HepG2 (cell line): Measurements from ENCODE around the gene YBX2. TPM values are rescaled to one million over a fixed set of nuclear protein-coding genes. Genes with fewer than 3 reads are reported as not detected.
A peak's percentile ranks its signal among the peaks of the same experiment; 100 is the strongest.

Source experiments
- ARNTL ChIP-seq: sonication (generic); formaldehyde crosslinking; IDR thresholded peaks from 2 replicates; pipeline ENCODE4 v1.4.0; 2020; ENCODE audit warnings: mild to moderate bottlenecking, missing genetic modification reagents
- DPF2 ChIP-seq: sonication (generic); formaldehyde crosslinking; IDR thresholded peaks from 2 replicates; pipeline ENCODE4 v1.4.0; 2020; ENCODE audit warnings: mild to moderate bottlenecking, low read depth, missing genetic modification reagents, borderline replicate concordance
- DR1 ChIP-seq: sonication (generic); formaldehyde crosslinking; IDR thresholded peaks from 2 replicates; pipeline ENCODE4 v1.8.0; 2021; ENCODE audit warnings: mild to moderate bottlenecking, missing genetic modification reagents, inconsistent platforms
- GTF3A ChIP-seq: sonication (generic); formaldehyde crosslinking; conservative IDR thresholded peaks from 2 replicates; pipeline ENCODE4 v1.4.0; 2020; ENCODE audit warnings: mild to moderate bottlenecking, missing genetic modification reagents
- IKZF4 ChIP-seq: sonication (generic); formaldehyde crosslinking; IDR thresholded peaks from 2 replicates; pipeline ENCODE4 v1.5.1; 2020; ENCODE audit warnings: borderline replicate concordance, mild to moderate bottlenecking, low read depth, missing genetic modification reagents; ENCODE audit errors: not compliant biosample characterization
- JARID2 ChIP-seq: sonication (generic); formaldehyde crosslinking; IDR thresholded peaks from 2 replicates; pipeline ENCODE4 v1.8.1; 2023; ENCODE audit warnings: missing genetic modification reagents, inconsistent platforms; ENCODE audit not compliant: insufficient replicate concordance
- THYN1 ChIP-seq: sonication (generic); formaldehyde crosslinking; IDR thresholded peaks from 2 replicates; pipeline ENCODE4 v1.8.1; 2023; ENCODE audit warnings: low read depth, mild to moderate bottlenecking, moderate library complexity, missing genetic modification reagents, borderline replicate concordance
- ZNF143 ChIP-seq: sonication (generic); formaldehyde crosslinking; IDR thresholded peaks from 2 replicates; pipeline ENCODE4 v1.4.0; 2020; ENCODE audit warnings: missing genetic modification reagents
- ZNF33B ChIP-seq: sonication (generic); formaldehyde crosslinking; IDR thresholded peaks from 2 replicates; pipeline ENCODE4 v1.5.1; 2020; ENCODE audit warnings: mild to moderate bottlenecking, missing genetic modification reagents
- ZNF367 ChIP-seq: sonication (generic); formaldehyde crosslinking; IDR thresholded peaks from 2 replicates; pipeline ENCODE4 v1.4.0; 2020; ENCODE audit warnings: missing genetic modification reagents, borderline replicate concordance
- ZNF615 ChIP-seq: sonication (generic); formaldehyde crosslinking; IDR thresholded peaks from 2 replicates; pipeline ENCODE4 v1.5.0; 2020; ENCODE audit warnings: mild to moderate bottlenecking, missing genetic modification reagents, borderline replicate concordance
- ZNF670 ChIP-seq: sonication (generic); formaldehyde crosslinking; IDR thresholded peaks from 2 replicates; pipeline ENCODE4 v1.8.0; 2022; ENCODE audit warnings: mild to moderate bottlenecking, missing genetic modification reagents, borderline replicate concordance
- ZNF777 ChIP-seq: sonication (generic); formaldehyde crosslinking; IDR thresholded peaks from 2 replicates; pipeline ENCODE4 v1.4.0; 2020; ENCODE audit warnings: missing genetic modification reagents
- polyA plus RNA-seq, 8 experiments: library from polyadenylated mRNA; depleted of rRNA in 3 of 8; stranded (reverse) in 7 of 8; unstranded in 1 of 8; fragments of >200 nt; fragmentation: Illumina TruSeq in 4 of 8; extraction: Trizol in 4 of 8; gene quantifications; 2 replicates each; pipeline versions ENCODE4 v1.2.1 to v1.2.3, GENCODE V29; 2011 to 2016; ENCODE audit warnings: low read depth in 4 of 8, missing spikeins in 1 of 8, mixed read lengths in 1 of 8; ENCODE audit not compliant: insufficient read depth in 1 of 8
- total RNA-seq, 5 experiments: library from RNA; depleted of rRNA; stranded (reverse); fragments of >200 nt; fragmentation: Illumina TruSeq; extraction: Trizol; gene quantifications; 2 replicates each; pipeline ENCODE4 v1.2.3, GENCODE V29; 2016; ENCODE audit warnings: low read depth in 1 of 5
- TF ChIP-seq, protein P1 (sequence below): sonication (generic); formaldehyde crosslinking; IDR thresholded peaks from 2 replicates; pipeline ENCODE4 v1.4.0; 2020; ENCODE audit warnings: missing genetic modification reagents
- TF ChIP-seq, protein P2 (sequence below): fragments of 450-650 bp; IDR thresholded peaks from 2 replicates; pipeline ENCODE4 v1.6.1; 2016
- TF ChIP-seq, protein P3 (sequence below): sonication (generic); formaldehyde crosslinking; IDR thresholded peaks from 2 replicates; pipeline ENCODE4 v1.5.1; 2020; ENCODE audit warnings: mild to moderate bottlenecking, missing genetic modification reagents, moderate library complexity
- TF ChIP-seq, protein P4 (sequence below): sonication (generic); formaldehyde crosslinking; conservative IDR thresholded peaks from 2 replicates; pipeline ENCODE4 v1.4.0; 2020; ENCODE audit warnings: missing genetic modification reagents
- TF ChIP-seq, protein P5 (sequence below): sonication (generic); formaldehyde crosslinking; IDR thresholded peaks from 2 replicates; pipeline ENCODE4 v1.4.0; 2020; ENCODE audit warnings: missing genetic modification reagents; ENCODE audit errors: not compliant biosample characterization

Gene YBX2
- total and polyA plus RNA-seq, 2 of the 13 experiments (the other 11 are each of a cell fraction or from before 2014, with no cell fraction given), result 0.12 to 0.22 TPM

DNA sequence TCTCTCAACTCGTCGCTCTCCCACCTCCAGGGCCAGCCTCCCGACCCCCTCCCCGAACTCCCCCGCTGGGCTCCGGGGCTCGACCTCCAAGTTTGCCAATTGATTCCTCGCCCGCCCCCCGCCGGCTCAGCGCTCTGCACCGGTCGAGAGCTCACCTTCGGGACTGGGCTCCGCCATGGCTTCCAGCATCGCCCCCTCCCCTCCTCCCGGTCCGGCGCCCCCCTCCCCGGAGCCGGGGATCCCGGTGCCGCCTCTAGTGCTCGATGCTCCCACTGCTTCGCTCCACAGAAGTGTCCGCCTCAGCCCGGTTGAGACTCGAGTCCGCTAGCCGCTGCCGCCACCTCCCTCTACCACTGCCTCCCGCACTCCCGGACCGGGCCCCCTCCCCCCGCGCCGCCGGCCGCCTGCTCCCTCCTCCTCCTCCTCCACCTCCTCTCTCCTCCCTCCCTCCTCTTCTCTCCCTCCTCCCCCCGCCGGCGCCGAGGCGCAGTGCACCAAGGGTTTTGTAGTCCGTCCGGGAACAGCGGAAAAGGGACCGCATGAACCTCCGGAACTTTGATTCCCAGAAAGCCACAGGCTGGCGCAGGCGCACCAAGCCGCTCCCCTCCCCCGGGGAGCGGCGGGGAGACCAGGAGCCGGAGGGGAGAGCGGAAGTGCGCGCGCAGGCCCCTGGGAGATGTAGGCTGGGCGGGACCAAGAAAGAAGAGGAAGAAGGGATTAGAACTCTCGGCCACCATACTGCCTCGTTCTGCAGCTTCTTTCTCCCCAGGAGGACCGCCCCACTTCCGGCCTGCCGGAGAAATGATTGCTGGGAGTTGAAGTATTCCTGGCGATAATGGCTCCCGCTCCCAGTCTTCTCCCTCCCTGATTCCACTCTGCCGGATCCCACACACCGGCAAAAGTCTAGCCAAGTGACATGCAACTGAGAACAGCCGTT is 55.1 kb downstream of the YBX2 start, which contains the start of gene PHF23 (continued):
- TF ChIP-seq ZNF670 (no peak), JARID2 (CRISPR knock-in tag) (no peak), ZNF367 (CRISPR knock-in tag) (no peak), ZNF33B (CRISPR knock-in tag) (peak; percentile 23; the same call in 1 of the 2 replicates), DR1 (0 out of 2 replicates have a peak, but pooled peaks have one; percentile 36), GTF3A (no peak), ZNF143 (CRISPR knock-in tag) (peak; percentile 93), ZNF777 (no peak), IKZF4 (CRISPR knock-in tag) (peak; percentile 21), ZNF615 (CRISPR knock-in tag) (no peak), THYN1 (CRISPR knock-in tag) (no peak), DPF2 (CRISPR knock-in tag) (no peak), ARNTL (CRISPR knock-in tag) (0 out of 2 replicates have a peak, but pooled peaks have one; percentile 26)
- TF ChIP-seq, protein P1, sequence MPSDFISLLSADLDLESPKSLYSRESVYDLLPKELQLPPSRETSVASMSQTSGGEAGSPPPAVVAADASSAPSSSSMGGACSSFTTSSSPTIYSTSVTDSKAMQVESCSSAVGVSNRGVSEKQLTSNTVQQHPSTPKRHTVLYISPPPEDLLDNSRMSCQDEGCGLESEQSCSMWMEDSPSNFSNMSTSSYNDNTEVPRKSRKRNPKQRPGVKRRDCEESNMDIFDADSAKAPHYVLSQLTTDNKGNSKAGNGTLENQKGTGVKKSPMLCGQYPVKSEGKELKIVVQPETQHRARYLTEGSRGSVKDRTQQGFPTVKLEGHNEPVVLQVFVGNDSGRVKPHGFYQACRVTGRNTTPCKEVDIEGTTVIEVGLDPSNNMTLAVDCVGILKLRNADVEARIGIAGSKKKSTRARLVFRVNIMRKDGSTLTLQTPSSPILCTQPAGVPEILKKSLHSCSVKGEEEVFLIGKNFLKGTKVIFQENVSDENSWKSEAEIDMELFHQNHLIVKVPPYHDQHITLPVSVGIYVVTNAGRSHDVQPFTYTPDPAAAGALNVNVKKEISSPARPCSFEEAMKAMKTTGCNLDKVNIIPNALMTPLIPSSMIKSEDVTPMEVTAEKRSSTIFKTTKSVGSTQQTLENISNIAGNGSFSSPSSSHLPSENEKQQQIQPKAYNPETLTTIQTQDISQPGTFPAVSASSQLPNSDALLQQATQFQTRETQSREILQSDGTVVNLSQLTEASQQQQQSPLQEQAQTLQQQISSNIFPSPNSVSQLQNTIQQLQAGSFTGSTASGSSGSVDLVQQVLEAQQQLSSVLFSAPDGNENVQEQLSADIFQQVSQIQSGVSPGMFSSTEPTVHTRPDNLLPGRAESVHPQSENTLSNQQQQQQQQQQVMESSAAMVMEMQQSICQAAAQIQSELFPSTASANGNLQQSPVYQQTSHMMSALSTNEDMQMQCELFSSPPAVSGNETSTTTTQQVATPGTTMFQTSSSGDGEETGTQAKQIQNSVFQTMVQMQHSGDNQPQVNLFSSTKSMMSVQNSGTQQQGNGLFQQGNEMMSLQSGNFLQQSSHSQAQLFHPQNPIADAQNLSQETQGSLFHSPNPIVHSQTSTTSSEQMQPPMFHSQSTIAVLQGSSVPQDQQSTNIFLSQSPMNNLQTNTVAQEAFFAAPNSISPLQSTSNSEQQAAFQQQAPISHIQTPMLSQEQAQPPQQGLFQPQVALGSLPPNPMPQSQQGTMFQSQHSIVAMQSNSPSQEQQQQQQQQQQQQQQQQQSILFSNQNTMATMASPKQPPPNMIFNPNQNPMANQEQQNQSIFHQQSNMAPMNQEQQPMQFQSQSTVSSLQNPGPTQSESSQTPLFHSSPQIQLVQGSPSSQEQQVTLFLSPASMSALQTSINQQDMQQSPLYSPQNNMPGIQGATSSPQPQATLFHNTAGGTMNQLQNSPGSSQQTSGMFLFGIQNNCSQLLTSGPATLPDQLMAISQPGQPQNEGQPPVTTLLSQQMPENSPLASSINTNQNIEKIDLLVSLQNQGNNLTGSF (CRISPR knock-in tag), result no peak
- TF ChIP-seq, protein P2, sequence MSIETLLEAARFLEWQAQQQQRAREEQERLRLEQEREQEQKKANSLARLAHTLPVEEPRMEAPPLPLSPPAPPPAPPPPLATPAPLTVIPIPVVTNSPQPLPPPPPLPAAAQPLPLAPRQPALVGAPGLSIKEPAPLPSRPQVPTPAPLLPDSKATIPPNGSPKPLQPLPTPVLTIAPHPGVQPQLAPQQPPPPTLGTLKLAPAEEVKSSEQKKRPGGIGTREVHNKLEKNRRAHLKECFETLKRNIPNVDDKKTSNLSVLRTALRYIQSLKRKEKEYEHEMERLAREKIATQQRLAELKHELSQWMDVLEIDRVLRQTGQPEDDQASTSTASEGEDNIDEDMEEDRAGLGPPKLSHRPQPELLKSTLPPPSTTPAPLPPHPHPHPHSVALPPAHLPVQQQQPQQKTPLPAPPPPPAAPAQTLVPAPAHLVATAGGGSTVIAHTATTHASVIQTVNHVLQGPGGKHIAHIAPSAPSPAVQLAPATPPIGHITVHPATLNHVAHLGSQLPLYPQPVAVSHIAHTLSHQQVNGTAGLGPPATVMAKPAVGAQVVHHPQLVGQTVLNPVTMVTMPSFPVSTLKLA, result peak; percentile 52
- TF ChIP-seq, protein P3, sequence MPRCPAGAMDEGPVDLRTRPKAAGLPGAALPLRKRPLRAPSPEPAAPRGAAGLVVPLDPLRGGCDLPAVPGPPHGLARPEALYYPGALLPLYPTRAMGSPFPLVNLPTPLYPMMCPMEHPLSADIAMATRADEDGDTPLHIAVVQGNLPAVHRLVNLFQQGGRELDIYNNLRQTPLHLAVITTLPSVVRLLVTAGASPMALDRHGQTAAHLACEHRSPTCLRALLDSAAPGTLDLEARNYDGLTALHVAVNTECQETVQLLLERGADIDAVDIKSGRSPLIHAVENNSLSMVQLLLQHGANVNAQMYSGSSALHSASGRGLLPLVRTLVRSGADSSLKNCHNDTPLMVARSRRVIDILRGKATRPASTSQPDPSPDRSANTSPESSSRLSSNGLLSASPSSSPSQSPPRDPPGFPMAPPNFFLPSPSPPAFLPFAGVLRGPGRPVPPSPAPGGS (CRISPR knock-in tag), result no peak; the same call in 1 of the 2 replicates
- TF ChIP-seq, protein P4, sequence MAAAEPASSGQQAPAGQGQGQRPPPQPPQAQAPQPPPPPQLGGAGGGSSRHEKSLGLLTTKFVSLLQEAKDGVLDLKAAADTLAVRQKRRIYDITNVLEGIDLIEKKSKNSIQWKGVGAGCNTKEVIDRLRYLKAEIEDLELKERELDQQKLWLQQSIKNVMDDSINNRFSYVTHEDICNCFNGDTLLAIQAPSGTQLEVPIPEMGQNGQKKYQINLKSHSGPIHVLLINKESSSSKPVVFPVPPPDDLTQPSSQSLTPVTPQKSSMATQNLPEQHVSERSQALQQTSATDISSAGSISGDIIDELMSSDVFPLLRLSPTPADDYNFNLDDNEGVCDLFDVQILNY, result no peak
- TF ChIP-seq, protein P5, sequence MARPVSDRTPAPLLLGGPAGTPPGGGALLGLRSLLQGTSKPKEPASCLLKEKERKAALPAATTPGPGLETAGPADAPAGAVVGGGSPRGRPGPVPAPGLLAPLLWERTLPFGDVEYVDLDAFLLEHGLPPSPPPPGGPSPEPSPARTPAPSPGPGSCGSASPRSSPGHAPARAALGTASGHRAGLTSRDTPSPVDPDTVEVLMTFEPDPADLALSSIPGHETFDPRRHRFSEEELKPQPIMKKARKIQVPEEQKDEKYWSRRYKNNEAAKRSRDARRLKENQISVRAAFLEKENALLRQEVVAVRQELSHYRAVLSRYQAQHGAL (CRISPR knock-in tag), result no peak
